Neural cell (in vitro differentiated cells): ENCODE measurements around the gene ZNF407. TPM values are rescaled to one million over a fixed set of nuclear protein-coding genes. Genes with fewer than 3 reads are reported as not detected.

Experiments used
- H2AFZ ChIP-seq: fragments of 200-600, 300-800 bp; sonication (generic), shearing (Covaris generic); 2 replicates; pipeline ENCODE4 v1.6.0; 2014; ENCODE audit warnings: low read depth, mild to moderate bottlenecking, antibody characterized with exemption, low read length, moderate library complexity
- H3F3A ChIP-seq: fragments of 200-600 bp; shearing (Covaris generic); 2 replicates; pipeline ENCODE4 v1.6.1; 2016; ENCODE audit warnings: mild to moderate bottlenecking, moderate library complexity, mixed read lengths, antibody characterized with exemption, low read length; ENCODE audit not compliant: insufficient read depth, poor library complexity, severe bottlenecking
- H3K27ac ChIP-seq: fragments of 200-600, 300-800 bp; sonication (generic), shearing (Covaris generic); 2 replicates; pipeline ENCODE4 v1.5.1; 2014; ENCODE audit warnings: mild to moderate bottlenecking, low read length, moderate library complexity
- H3K27me3 ChIP-seq: fragments of 300-800, 200-600 bp; sonication (generic), shearing (Covaris generic); 2 replicates; pipeline ENCODE4 v1.6.0; 2014; ENCODE audit warnings: mild to moderate bottlenecking, low read depth, low read length, moderate library complexity; ENCODE audit not compliant: insufficient read depth
- H3K36me3 ChIP-seq: fragments of 300-800, 200-600 bp; sonication (generic), shearing (Covaris generic); 2 replicates; pipeline ENCODE4 v1.5.1; 2014; ENCODE audit warnings: mild to moderate bottlenecking, antibody characterized with exemption, low read length, moderate library complexity; ENCODE audit not compliant: insufficient read depth
- H3K4me2 ChIP-seq: fragments of 300-800, 200-600 bp; sonication (generic), shearing (Covaris generic); 2 replicates; pipeline ENCODE4 v1.6.0; 2014; ENCODE audit warnings: mild to moderate bottlenecking, low read length
- H3K4me3 ChIP-seq: fragments of 300-800, 200-600 bp; sonication (generic), shearing (Covaris generic); 2 replicates; pipeline ENCODE4 v1.5.1; 2014; ENCODE audit warnings: mild to moderate bottlenecking, low read length, moderate library complexity
- H3K79me2 ChIP-seq: fragments of 200-600 bp; shearing (Covaris generic); replicated peaks from 2 replicates; pipeline ENCODE4 v1.6.0; 2014; ENCODE audit warnings: mild to moderate bottlenecking, low read length, moderate library complexity; ENCODE audit not compliant: insufficient read depth
- H3K9ac ChIP-seq: fragments of 300-800, 200-600 bp; sonication (generic), shearing (Covaris generic); 2 replicates; pipeline ENCODE4 v1.6.1; 2016; ENCODE audit warnings: mild to moderate bottlenecking, low read length, mixed read lengths
- H3K9me2 ChIP-seq: fragments of 200-600 bp; shearing (Covaris generic); 2 replicates; pipeline ENCODE4 v1.6.1; 2016; ENCODE audit warnings: mild to moderate bottlenecking, low read length, mixed read lengths; ENCODE audit not compliant: insufficient read depth
- H3K9me3 ChIP-seq: fragments of 200-600, 300-800 bp; sonication (generic), shearing (Covaris generic); 2 replicates; pipeline ENCODE4 v1.6.1; 2016; ENCODE audit warnings: mild to moderate bottlenecking, mixed run types, low read length, moderate library complexity, mixed read lengths
- H4K20me1 ChIP-seq: fragments of 200-600 bp; shearing (Covaris generic); 2 replicates; pipeline ENCODE4 v1.6.1; 2016; ENCODE audit warnings: mild to moderate bottlenecking, mixed run types; ENCODE audit not compliant: insufficient read depth
- CTCF ChIP-seq: fragments of 450-650 bp; IDR thresholded peaks from 2 replicates; pipeline ENCODE4 v1.5.1; 2014; ENCODE audit warnings: antibody characterized with exemption, mild to moderate bottlenecking, moderate library complexity; ENCODE audit not compliant: poor library complexity, severe bottlenecking
- EP300 ChIP-seq: fragments of 450-650 bp; conservative IDR thresholded peaks from 2 replicates; pipeline ENCODE4 v1.6.1; 2014; ENCODE audit warnings: antibody characterized with exemption, mild to moderate bottlenecking, moderate library complexity; ENCODE audit not compliant: poor library complexity, severe bottlenecking
- EZH2 ChIP-seq: fragments of 200-600, 300-800 bp; shearing (Covaris generic), sonication (generic); IDR thresholded peaks from 2 replicates; pipeline ENCODE4 v1.6.1; 2014; ENCODE audit warnings: antibody characterized with exemption, low read length, borderline replicate concordance, mild to moderate bottlenecking; ENCODE audit not compliant: insufficient read depth, poor library complexity, severe bottlenecking
- MXI1 ChIP-seq: fragments of 450-650 bp; conservative IDR thresholded peaks from 2 replicates; pipeline ENCODE4 v1.6.1; 2014; ENCODE audit warnings: antibody characterized with exemption, mild to moderate bottlenecking; ENCODE audit not compliant: poor library complexity, severe bottlenecking
- POLR2AphosphoS5 ChIP-seq: IDR thresholded peaks from 2 replicates; pipeline ENCODE4 v1.6.1; 2012
- RAD21 ChIP-seq: fragments of 450-650 bp; conservative IDR thresholded peaks from 2 replicates; pipeline ENCODE4 v1.6.1; 2014; ENCODE audit warnings: antibody characterized with exemption, mild to moderate bottlenecking, moderate library complexity
- REST ChIP-seq: IDR thresholded peaks from 2 replicates; pipeline ENCODE4 v1.6.1; 2012; ENCODE audit warnings: borderline replicate concordance
- SMC3 ChIP-seq: fragments of 450-650 bp; conservative IDR thresholded peaks from 2 replicates; pipeline ENCODE4 v1.6.1; 2014; ENCODE audit warnings: antibody characterized with exemption, mild to moderate bottlenecking, moderate library complexity; ENCODE audit not compliant: poor library complexity
- TAF1 ChIP-seq: IDR thresholded peaks from 2 replicates; pipeline ENCODE4 v1.6.1; 2012; ENCODE audit warnings: low read depth
- polyA plus RNA-seq: library from polyadenylated mRNA; depleted of rRNA; stranded (reverse); fragments of >200 nt; gene quantifications from 2 replicates; pipeline ENCODE4 v1.2.3, GENCODE V29; 2014

The ZNF407 gene
- polyA plus RNA-seq, 1 donor from 2014 or later = 2.9 TPM

- Histone ChIP-seq H3K36me3 (no peaks in the 10 kb centered on the region), H3K9ac (no peak overlapping the region), H3K9me3 (no peaks in the 10 kb centered on the region), H3K4me2 (no peak overlapping the region), H4K20me1 (no peaks in the 10 kb centered on the region), H3K4me3 (no peak overlapping the region), H3K27me3 (no peaks in the 10 kb centered on the region), H3K79me2 (no peaks in the 10 kb centered on the region), H3K27ac (no peak overlapping the region), H3F3A (no peaks in the 10 kb centered on the region), H2AFZ (no peak overlapping the region), H3K9me2 (no peaks in the 10 kb centered on the region)
- TF ChIP-seq RAD21 (no peak), REST (no peak)
Observed at GRCh38 chr18:74715865-74716712, 118.4 kb downstream of the ZNF407 start.

GRCh38 chr18:74718312-74718711 is 120.6 kb downstream of the ZNF407 start:
- Histone ChIP-seq H3K4me3 (no peak overlapping the region), H3K36me3 (no peaks in the 10 kb centered on the region), H3K27ac (no peak overlapping the region), H3K27me3 (no peaks in the 10 kb centered on the region), H4K20me1 (no peaks in the 10 kb centered on the region), H3K4me2 (no peak overlapping the region), H2AFZ (no peak overlapping the region), H3K9me2 (no peaks in the 10 kb centered on the region), H3F3A (no peaks in the 10 kb centered on the region), H3K79me2 (no peaks in the 10 kb centered on the region), H3K9ac (no peak overlapping the region), H3K9me3 (no peaks in the 10 kb centered on the region)
- TF ChIP-seq REST (no peak), POLR2AphosphoS5 (no peak), EP300 (no peak), RAD21 (no peak), TAF1 (no peak), MXI1 (no peak), CTCF (no peak), EZH2 (no peak), SMC3 (no peak)
